Measurements from ENCODE around the gene ADAM10. TPM values are rescaled to one million over a fixed set of nuclear protein-coding genes. Genes with fewer than 3 reads are reported as not detected.

Gene ADAM10
- total RNA-seq, 4 donors from 2014 or later: 42.9 to 83.3 (median 62.7) TPM

DNA sequence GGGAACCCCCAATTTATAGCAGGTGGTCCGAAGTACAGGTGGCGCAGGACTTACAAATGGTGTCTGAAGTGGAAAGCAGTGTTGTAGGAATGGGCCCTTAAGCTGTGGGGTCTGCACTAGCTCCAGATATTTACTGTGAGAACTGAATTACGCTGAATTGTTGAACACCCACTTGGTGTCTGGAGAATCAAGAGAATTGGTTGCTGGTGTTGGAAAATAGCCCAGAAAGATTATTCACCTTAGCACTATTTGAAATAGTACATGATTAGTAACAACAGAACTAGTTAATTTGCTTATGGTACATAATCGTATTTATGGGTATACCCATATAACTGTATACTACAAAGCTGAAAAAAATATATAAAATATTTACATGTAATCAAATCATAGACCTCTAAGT is 64.8 kb downstream of the ADAM10 start:
- Histone ChIP-seq H3K4me3 (no peak overlapping the region), H3K27ac (no peak overlapping the region), H3K9me3 (no peaks in the 10 kb centered on the region), H3K4me1 (no peaks in the 10 kb centered on the region), H3K36me3 (no peaks in the 10 kb centered on the region), H3K27me3 (no peaks in the 10 kb centered on the region)
- no peak for DNase-seq
- no peak for TF ChIP-seq POLR2A (IDR thresholded peaks at IDR 0.05)
- TF ChIP-seq, protein P1, sequence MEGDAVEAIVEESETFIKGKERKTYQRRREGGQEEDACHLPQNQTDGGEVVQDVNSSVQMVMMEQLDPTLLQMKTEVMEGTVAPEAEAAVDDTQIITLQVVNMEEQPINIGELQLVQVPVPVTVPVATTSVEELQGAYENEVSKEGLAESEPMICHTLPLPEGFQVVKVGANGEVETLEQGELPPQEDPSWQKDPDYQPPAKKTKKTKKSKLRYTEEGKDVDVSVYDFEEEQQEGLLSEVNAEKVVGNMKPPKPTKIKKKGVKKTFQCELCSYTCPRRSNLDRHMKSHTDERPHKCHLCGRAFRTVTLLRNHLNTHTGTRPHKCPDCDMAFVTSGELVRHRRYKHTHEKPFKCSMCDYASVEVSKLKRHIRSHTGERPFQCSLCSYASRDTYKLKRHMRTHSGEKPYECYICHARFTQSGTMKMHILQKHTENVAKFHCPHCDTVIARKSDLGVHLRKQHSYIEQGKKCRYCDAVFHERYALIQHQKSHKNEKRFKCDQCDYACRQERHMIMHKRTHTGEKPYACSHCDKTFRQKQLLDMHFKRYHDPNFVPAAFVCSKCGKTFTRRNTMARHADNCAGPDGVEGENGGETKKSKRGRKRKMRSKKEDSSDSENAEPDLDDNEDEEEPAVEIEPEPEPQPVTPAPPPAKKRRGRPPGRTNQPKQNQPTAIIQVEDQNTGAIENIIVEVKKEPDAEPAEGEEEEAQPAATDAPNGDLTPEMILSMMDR (IDR thresholded peaks at IDR 0.05): no peak

DNA sequence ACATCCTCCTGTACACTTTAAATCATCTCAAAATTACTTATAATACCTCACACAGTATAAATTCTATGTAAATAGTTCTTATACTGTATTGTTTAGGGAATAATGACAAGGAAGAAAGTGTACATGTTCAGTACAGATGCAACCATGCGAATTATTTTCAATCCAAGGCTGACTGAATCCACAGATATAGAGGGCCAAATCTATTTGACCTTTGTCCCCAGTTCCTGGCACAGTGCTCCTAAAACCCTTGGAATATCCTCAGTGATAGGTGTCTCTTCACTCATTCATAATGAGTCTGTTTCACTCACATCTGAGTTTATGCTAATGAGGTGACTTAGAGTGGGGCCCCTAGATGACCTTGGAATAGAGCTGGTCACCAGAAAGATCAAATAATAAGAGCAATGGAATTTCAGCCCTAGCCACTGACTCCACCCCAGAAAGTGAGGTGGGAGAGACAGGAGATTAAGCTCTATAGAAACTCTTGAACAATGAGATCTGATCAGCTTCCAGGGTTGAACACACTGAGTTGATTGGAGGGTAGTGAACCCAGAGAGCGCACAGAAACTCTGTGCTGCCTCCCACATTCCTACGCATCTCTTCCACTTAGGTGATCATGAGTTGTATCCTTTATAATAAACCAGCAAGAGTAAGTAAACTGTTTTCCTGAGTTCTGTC is 65.3 kb downstream of the ADAM10 start:
- Histone ChIP-seq H3K36me3 (no peaks in the 10 kb centered on the region), H3K4me3 (no peak overlapping the region), H3K9me3 (no peaks in the 10 kb centered on the region), H3K27ac (no peak overlapping the region), H3K4me1 (no peaks in the 10 kb centered on the region), H3K27me3 (no peaks in the 10 kb centered on the region)
- TF ChIP-seq POLR2A (IDR thresholded peaks at IDR 0.05): no peak
- TF ChIP-seq, protein P1 (IDR thresholded peaks at IDR 0.05): no peak
- DNase-seq: no peak

DNA sequence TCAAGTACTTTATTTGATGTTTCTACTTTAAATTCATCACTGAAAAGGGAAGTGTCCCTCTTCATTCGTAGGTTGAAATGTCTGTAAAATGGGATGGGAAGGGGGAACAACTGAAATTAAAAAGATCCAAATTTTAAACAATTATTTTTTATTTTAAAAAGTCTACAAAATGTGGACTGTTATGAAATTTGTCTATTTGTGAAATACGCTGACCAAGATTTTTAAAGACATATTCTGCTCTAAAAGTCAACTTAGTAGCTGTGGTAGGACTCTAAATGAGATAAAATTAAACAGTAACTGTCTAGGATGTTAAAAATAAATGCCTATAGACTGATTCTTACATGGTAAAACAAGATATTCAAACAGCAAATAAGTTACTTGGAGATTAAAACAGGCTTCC is 67.3 kb downstream of the ADAM10 start:
- Histone ChIP-seq H3K27me3 (no peaks in the 10 kb centered on the region), H3K4me1 (no peaks in the 10 kb centered on the region), H3K36me3 (no peaks in the 10 kb centered on the region), H3K9me3 (no peaks in the 10 kb centered on the region), H3K27ac (no peak overlapping the region), H3K4me3 (no peak overlapping the region)
- TF ChIP-seq, protein P1 (IDR thresholded peaks at IDR 0.05): no peak
- no peak for TF ChIP-seq POLR2A (IDR thresholded peaks at IDR 0.05)
- no peak for DNase-seq

DNA sequence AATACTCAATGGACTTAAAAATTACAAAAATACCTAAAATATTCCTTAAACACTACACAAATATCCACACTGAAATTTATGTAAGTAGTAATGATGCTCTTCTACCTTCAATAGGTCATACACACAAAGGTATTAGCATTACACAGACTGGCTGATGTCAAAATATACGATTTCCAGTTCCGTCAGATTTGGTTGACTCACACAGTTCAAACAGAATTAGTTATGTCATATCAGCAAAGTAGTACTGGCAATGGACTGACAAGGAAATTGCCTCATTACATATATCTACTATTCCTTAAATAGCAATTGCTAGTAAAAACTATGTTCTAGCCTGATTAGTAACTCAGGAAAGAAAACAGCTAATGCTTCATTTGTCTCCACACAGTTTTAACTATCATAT is 70.8 kb downstream of the ADAM10 start:
- DNase-seq: no peak
- no peaks in the 10 kb centered on the region for H3K4me1 ChIP-seq
- TF ChIP-seq, protein P1 (IDR thresholded peaks at IDR 0.05): no peak
- TF ChIP-seq POLR2A (IDR thresholded peaks at IDR 0.05): no peak
- no peak overlapping the region for H3K27ac ChIP-seq
- no peaks in the 10 kb centered on the region for H3K27me3 ChIP-seq
- no peak overlapping the region for H3K4me3 ChIP-seq
- H3K36me3 ChIP-seq: no peaks in the 10 kb centered on the region
- no peaks in the 10 kb centered on the region for H3K9me3 ChIP-seq

DNA sequence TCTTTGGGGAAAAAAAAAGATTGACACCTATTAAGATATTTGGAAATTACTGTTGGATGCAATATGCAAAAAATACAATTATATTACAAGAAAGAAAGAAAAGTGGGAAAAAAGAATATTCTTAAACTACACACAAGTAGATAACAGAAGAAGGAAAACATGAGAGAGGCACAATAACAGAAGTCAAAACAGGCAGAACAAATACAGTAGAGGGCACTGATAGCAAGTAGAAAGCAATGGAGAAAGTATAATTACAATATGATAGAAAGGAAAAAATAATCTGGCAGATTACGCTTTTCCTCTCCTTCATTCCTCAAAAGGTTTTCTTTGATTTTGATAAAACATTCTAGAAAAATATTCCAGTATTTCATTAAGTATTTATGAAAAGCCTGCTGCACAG is 72.1 kb downstream of the ADAM10 start:
- Histone ChIP-seq H3K27me3 (no peaks in the 10 kb centered on the region), H3K36me3 (no peaks in the 10 kb centered on the region), H3K4me1 (no peaks in the 10 kb centered on the region), H3K27ac (no peak overlapping the region), H3K9me3 (no peaks in the 10 kb centered on the region), H3K4me3 (no peak overlapping the region)
- TF ChIP-seq, protein P1 (IDR thresholded peaks at IDR 0.05): no peak
- no peak for TF ChIP-seq POLR2A (IDR thresholded peaks at IDR 0.05)
- DNase-seq: no peak

DNA sequence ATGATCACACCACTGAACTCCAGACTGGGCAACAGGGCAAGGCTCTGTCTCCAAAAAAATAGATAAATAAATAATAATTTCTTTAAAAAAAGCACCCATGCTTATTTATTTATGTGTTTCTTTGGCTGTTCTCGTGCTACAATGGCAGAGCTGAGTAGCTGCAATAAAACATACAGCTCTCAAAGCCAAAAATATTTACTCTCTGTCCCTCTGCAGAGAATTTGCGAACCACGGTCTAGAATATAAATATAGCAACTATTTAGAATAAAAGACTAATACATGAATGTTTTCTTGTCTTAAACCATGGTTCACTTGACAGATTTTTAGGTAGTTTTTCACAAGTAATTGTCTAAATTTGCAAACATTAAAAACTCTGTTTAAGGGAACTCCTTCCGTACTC is 72.7 kb downstream of the ADAM10 start:
- Histone ChIP-seq H3K4me1 (no peaks in the 10 kb centered on the region), H3K4me3 (no peak overlapping the region), H3K36me3 (no peaks in the 10 kb centered on the region), H3K27ac (no peak overlapping the region), H3K9me3 (no peaks in the 10 kb centered on the region), H3K27me3 (no peaks in the 10 kb centered on the region)
- TF ChIP-seq POLR2A (IDR thresholded peaks at IDR 0.05): no peak
- TF ChIP-seq, protein P1 (IDR thresholded peaks at IDR 0.05): no peak
- DNase-seq: no peak

Data from Peyer's patch (tissue), 4 donors.